ENCODE results near the gene CAMK4.

Gene CAMK4

GRCh38 chr5:111227801-111228200 is 3.6 kb downstream of the CAMK4 start:
- no peak overlapping the region for H3K4me3 ChIP-seq (replicated peaks in 1 of 2; ENCODE audit: low read depth in 2 of 2, low read length in 2 of 2)
- TF ChIP-seq, protein P1, sequence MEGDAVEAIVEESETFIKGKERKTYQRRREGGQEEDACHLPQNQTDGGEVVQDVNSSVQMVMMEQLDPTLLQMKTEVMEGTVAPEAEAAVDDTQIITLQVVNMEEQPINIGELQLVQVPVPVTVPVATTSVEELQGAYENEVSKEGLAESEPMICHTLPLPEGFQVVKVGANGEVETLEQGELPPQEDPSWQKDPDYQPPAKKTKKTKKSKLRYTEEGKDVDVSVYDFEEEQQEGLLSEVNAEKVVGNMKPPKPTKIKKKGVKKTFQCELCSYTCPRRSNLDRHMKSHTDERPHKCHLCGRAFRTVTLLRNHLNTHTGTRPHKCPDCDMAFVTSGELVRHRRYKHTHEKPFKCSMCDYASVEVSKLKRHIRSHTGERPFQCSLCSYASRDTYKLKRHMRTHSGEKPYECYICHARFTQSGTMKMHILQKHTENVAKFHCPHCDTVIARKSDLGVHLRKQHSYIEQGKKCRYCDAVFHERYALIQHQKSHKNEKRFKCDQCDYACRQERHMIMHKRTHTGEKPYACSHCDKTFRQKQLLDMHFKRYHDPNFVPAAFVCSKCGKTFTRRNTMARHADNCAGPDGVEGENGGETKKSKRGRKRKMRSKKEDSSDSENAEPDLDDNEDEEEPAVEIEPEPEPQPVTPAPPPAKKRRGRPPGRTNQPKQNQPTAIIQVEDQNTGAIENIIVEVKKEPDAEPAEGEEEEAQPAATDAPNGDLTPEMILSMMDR (IDR thresholded peaks at IDR 0.05; ENCODE audit: low read depth, low read length) = no peak
- DNase-seq (ENCODE audit: low read depth in 2 of 2) = peak; percentile 60 to 83

DNA sequence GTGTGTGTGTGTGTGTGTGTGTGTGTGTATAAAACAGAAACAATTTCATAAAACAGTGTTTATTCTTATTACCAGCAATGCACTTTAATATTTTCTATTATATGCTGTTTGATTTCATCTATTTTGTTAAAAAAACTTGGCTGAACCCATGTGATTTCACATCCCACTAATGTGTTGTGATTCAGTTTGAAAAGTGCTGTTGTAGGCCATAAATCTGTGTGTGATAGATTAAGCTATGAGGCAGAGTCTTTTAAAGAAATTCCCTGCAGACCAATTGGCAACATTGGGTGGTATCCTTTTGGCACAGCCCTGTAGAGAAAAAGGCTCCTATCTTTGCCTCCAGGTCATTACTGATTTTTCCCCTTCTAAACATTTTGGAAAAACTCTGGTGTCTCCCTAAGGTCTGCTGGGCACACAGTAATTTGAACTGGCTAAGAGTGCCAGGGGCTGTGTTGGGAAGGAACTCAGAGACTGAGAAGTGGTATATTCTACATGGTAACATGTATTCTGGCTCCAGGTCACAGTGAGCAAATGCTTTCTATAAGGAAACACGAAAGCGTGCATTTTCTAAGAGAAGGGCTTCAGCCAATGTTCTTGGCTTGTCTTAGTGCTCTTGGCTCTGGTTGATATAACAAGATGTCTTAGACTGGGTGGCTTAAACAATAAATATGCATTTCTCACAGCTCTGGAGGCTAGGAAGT is 4.5 kb downstream of the CAMK4 start:
- DNase-seq (ENCODE audit: low read depth in 2 of 2) = no peak
- TF ChIP-seq, protein P1 (IDR thresholded peaks at IDR 0.05; ENCODE audit: low read depth, low read length) = no peak
- H3K4me3 ChIP-seq (replicated peaks in 1 of 2; ENCODE audit: low read depth in 2 of 2, low read length in 2 of 2) = no peak overlapping the region

DNA sequence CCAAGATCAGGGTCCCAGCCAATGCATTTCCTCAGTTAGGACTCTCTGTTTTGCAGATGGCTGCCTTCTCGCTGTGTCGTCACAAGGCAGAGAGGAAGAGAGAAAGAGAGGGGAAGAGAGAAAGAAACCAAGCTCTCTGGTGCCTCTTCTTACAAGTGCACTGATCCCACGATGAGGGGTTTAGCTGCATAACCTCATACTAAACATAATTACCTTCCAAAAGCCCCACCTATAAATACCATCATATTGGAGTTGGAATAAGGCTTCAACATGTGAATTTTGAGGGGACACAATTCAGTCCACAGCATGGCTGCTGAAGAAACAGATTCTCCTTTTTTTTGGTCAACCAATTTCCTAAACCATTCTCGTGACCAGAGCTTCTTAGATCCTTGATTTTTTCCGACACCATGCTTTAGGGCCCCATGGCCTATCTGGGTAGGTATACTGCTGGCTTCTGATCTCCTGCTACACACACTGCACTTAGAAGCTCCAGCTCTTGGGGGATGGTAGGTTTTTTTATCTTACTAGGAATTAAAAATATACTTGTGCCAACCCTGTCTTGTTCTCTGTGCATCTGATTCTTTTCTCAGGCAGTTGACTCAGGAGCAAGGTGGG is 5.1 kb downstream of the CAMK4 start:
- no peak overlapping the region for H3K4me3 ChIP-seq (replicated peaks in 1 of 2; ENCODE audit: low read depth in 2 of 2, low read length in 2 of 2)
- DNase-seq (ENCODE audit: low read depth in 2 of 2) = no peak
- TF ChIP-seq, protein P1 (IDR thresholded peaks at IDR 0.05; ENCODE audit: low read depth, low read length) = no peak

GRCh38 chr5:111229871-111230810 is 6.0 kb downstream of the CAMK4 start:
- TF ChIP-seq, protein P1 (IDR thresholded peaks at IDR 0.05; ENCODE audit: low read depth, low read length) = no peak
- no peak overlapping the region for H3K4me3 ChIP-seq (replicated peaks in 1 of 2; ENCODE audit: low read depth in 2 of 2, low read length in 2 of 2)
- no peak for DNase-seq (ENCODE audit: low read depth in 2 of 2)

DNA sequence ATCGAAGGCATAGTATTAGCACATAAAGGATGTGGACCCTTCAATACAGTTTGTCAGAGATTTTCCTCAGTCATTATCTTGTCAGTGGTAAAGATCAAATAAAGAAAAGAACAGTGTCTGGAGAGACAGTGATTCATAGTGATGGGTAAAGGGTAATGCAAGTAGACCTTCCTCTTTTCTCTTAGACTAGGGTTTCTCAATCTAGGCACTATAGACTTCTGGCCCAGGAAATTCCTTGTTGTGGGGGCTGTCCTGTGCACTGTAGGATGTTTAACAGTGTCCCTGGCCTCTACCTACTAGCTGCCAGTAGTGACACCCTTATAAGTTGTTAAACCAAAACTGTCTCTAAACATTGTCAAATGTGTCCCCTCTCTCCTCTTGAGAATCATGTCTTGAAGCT is 6.9 kb downstream of the CAMK4 start:
- DNase-seq (ENCODE audit: low read depth in 2 of 2) = no peak
- TF ChIP-seq, protein P1 (IDR thresholded peaks at IDR 0.05; ENCODE audit: low read depth, low read length) = no peak
- H3K4me3 ChIP-seq (replicated peaks in 1 of 2; ENCODE audit: low read depth in 2 of 2, low read length in 2 of 2) = no peak overlapping the region

DNA sequence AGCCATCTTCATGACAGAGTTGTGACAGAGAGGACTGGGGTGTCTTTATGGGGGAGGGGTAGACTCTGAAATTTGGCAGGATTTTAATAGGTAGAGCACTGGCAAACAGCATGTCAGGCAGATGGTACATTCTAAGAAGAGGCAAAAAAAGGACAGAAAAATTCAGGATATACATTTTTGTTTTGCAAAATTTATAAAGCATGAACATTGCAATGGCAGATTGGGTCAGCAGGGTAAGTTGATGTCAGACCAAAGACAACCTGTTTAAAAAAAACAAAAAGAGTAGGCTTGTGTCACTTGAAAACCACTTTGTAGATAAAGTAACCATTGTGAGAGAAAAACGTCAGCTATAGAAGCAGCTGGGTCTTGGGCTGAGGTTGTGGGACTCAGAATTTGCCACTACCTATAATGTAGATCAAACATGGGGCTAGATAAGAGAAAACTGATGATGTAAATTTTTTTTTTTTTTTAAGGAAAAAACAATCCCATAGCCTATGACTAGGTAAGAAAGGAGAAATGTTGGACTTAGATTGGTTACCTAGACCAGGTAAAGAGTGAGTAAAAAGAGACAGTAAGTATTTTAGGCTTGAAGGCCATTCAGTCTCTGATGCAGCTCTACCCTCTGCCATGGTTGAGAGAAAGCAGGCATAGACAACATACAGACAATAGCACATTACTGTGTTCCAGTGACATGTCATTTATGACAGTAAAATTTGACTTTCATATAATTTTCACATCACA is 8.3 kb downstream of the CAMK4 start:
- TF ChIP-seq, protein P1 (IDR thresholded peaks at IDR 0.05; ENCODE audit: low read depth, low read length) = no peak
- DNase-seq (ENCODE audit: low read depth in 2 of 2) = no peak
- no peak overlapping the region for H3K4me3 ChIP-seq (replicated peaks in 1 of 2; ENCODE audit: low read depth in 2 of 2, low read length in 2 of 2)
